Measurements from ENCODE around the gene C1GALT1C1L. TPM values are rescaled to one million over a fixed set of nuclear protein-coding genes. Genes with fewer than 3 reads are reported as not detected.

C1GALT1C1L gene
- total and polyA plus RNA-seq, 2 of the 13 experiments (the other 11 are each of a cell fraction or from before 2014, with no cell fraction given) = 1.3 to 2.4 TPM

GRCh38 chr2:43724728-43725526 is 48.7 kb upstream of the C1GALT1C1L start (continued):
- TF ChIP-seq FIP1L1 (IDR thresholded peaks at IDR 0.05; ENCODE audit: borderline replicate concordance, insufficient read depth, low read depth, low read length) = no peak

- FAIRE-seq (no peak), ATAC-seq (no peak), DNase-seq (ENCODE audit: low spot score) (no peak)
- ChIA-PET POLR2A (no interaction called here), CTCF (ENCODE audit: low intra/inter-chr PET ratio, low total read pairs) (no interaction called here)
- in situ Hi-C loops (cut with HindIII; ENCODE audit: extremely low pct_ligation_motif_present, low pct_unique_long_range_greater_than_20kb) = no loop called here
- no peak overlapping the region for H2AFZ ChIP-seq (ENCODE audit: low read length)
- TF ChIP-seq ZNF3 (CRISPR knock-in tag; IDR thresholded peaks at IDR 0.05) (no peak), ZNF746 (CRISPR knock-in tag; IDR thresholded peaks at IDR 0.05) (no peak), POGK (CRISPR knock-in tag; conservative IDR thresholded peaks at IDR 0.05) (no peak), ZNF382 (CRISPR knock-in tag; IDR thresholded peaks at IDR 0.05; ENCODE audit: borderline replicate concordance) (no peak), NFYB (CRISPR knock-in tag; IDR thresholded peaks at IDR 0.05) (no peak), HNRNPUL1 (IDR thresholded peaks at IDR 0.05; ENCODE audit: low read depth, low read length) (no peak), ZNF562 (CRISPR knock-in tag; IDR thresholded peaks at IDR 0.05; ENCODE audit: borderline replicate concordance) (no peak), FOXK1 (CRISPR knock-in tag; IDR thresholded peaks at IDR 0.05; ENCODE audit: borderline replicate concordance, low read depth) (no peak), ZNF124 (CRISPR knock-in tag; IDR thresholded peaks at IDR 0.05) (no peak), SALL2 (CRISPR knock-in tag; IDR thresholded peaks at IDR 0.05) (no peak), CCDC6 (CRISPR knock-in tag; IDR thresholded peaks at IDR 0.05) (no peak), ZUFSP (CRISPR knock-in tag; IDR thresholded peaks at IDR 0.05; ENCODE audit: borderline replicate concordance) (no peak), ZNF136 (CRISPR knock-in tag; IDR thresholded peaks at IDR 0.05; ENCODE audit: low read depth) (no peak), CEBPG (CRISPR knock-in tag; IDR thresholded peaks at IDR 0.05) (no peak), ZNF891 (CRISPR knock-in tag; IDR thresholded peaks at IDR 0.05) (no peak), ZNF878 (CRISPR knock-in tag; IDR thresholded peaks at IDR 0.05) (no peak)
- no TSS peak for BruUV-seq (replicated peaks)
- no peaks in the 10 kb centered on the region for H3K36me3 ChIP-seq (replicated peaks in 1 of 2; ENCODE audit: control insufficient read depth in 1 of 2, insufficient read depth in 2 of 2, low read length in 2 of 2)
- H4K20me1 ChIP-seq (ENCODE audit: insufficient read depth, low read length) = no peaks in the 10 kb centered on the region
- no peaks in the 10 kb centered on the region for H3K27me3 ChIP-seq (ENCODE audit: control insufficient read depth in 1 of 2, insufficient read depth in 2 of 2, low read length in 2 of 2)
- H3K9ac ChIP-seq (ENCODE audit: insufficient read depth, low read depth, low read length) = no peak overlapping the region
- no peak overlapping the region for H3K27ac ChIP-seq (ENCODE audit: extremely low read length, insufficient read depth, low read length)
- intact Hi-C loops (cut with micrococcal nuclease; ENCODE audit: unreplicated experiment) = no loop called here
- no peak overlapping the region for H3K4me2 ChIP-seq (ENCODE audit: low read depth, low read length)
- H3K9me3 ChIP-seq (ENCODE audit: low read length) = no peaks in the 10 kb centered on the region
- 58% methylated on average over 5 of the region's 5 CpGs for WGBS (ENCODE audit: low lambda C conversion rate)
- peaks cover 4% of the 10 kb centered on the region; the same call in 1 of the 2 replicates for H3K4me1 ChIP-seq (ENCODE audit: insufficient read depth, low read length)
- H3K79me2 ChIP-seq (ENCODE audit: insufficient read depth, low read length) = no peaks in the 10 kb centered on the region
- H3K4me3 ChIP-seq (replicated peaks in 1 of 3; ENCODE audit: insufficient read depth in 1 of 3, low read depth in 2 of 3, low read length in 3 of 3) = no peak overlapping the region
Measured at GRCh38 chr2:43718530-43719124, 42.4 kb upstream of the C1GALT1C1L start.
